ENCODE results near the gene SHANK3. TPM values are rescaled to one million over a fixed set of nuclear protein-coding genes. Genes with fewer than 3 reads are reported as not detected.
"Not testable (repeated sequence)": the region's sequence is repeated elsewhere in the genome, so short reads cannot be mapped to it uniquely, and the experiment has no call there.

Gene SHANK3
- total RNA-seq, 1 donor from 2014 or later, result 14.8 TPM

- Mint-ChIP-seq H3K4me3 (no peak overlapping the region), H3K36me3 (peaks cover 1% of the 10 kb centered on the region), H3K9me3 (no peaks in the 10 kb centered on the region), H3K4me1 (no peaks in the 10 kb centered on the region), H3K27me3 (ENCODE audit: low read depth) (peaks cover 38% of the 10 kb centered on the region), H3K27ac (no peak overlapping the region)
- no peak for DNase-seq (ENCODE audit: low spot score in 2 of 2, unreplicated experiment in 2 of 2)
- TF ChIP-seq, protein P1, sequence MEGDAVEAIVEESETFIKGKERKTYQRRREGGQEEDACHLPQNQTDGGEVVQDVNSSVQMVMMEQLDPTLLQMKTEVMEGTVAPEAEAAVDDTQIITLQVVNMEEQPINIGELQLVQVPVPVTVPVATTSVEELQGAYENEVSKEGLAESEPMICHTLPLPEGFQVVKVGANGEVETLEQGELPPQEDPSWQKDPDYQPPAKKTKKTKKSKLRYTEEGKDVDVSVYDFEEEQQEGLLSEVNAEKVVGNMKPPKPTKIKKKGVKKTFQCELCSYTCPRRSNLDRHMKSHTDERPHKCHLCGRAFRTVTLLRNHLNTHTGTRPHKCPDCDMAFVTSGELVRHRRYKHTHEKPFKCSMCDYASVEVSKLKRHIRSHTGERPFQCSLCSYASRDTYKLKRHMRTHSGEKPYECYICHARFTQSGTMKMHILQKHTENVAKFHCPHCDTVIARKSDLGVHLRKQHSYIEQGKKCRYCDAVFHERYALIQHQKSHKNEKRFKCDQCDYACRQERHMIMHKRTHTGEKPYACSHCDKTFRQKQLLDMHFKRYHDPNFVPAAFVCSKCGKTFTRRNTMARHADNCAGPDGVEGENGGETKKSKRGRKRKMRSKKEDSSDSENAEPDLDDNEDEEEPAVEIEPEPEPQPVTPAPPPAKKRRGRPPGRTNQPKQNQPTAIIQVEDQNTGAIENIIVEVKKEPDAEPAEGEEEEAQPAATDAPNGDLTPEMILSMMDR (IDR thresholded peaks at IDR 0.05; ENCODE audit: unreplicated experiment), result no peak
Measured at GRCh38 chr22:50653256-50653655, 19.4 kb upstream of the SHANK3 start.

DNA sequence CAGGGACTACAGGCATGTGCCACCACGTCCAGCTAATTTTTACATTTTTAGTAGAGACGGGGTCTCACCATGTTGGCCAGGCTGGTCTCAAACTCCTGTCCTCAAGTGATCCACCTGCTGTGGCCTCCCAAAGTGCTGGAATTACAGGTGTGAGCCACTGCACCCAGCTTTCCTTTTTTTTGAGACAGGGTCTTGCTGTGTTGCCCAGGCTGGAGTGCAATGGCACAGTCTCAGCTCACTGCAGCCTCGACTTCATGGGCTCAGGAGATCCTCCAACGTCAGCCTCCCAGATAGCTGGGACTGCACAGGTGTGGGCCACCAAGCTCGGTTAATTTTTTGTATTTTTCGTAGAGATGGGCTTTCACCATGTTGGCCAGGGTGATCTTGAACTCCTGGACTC lies 18.0 kb upstream of the SHANK3 start:
- not testable (repeated sequence) for H3K4me3 Mint-ChIP-seq; DNase-seq (ENCODE audit: low spot score in 2 of 2, unreplicated experiment in 2 of 2); H3K9me3 Mint-ChIP-seq; H3K27ac Mint-ChIP-seq; H3K36me3 Mint-ChIP-seq; H3K4me1 Mint-ChIP-seq
- H3K27me3 Mint-ChIP-seq (ENCODE audit: low read depth), result peaks cover 38% of the 10 kb centered on the region

DNA sequence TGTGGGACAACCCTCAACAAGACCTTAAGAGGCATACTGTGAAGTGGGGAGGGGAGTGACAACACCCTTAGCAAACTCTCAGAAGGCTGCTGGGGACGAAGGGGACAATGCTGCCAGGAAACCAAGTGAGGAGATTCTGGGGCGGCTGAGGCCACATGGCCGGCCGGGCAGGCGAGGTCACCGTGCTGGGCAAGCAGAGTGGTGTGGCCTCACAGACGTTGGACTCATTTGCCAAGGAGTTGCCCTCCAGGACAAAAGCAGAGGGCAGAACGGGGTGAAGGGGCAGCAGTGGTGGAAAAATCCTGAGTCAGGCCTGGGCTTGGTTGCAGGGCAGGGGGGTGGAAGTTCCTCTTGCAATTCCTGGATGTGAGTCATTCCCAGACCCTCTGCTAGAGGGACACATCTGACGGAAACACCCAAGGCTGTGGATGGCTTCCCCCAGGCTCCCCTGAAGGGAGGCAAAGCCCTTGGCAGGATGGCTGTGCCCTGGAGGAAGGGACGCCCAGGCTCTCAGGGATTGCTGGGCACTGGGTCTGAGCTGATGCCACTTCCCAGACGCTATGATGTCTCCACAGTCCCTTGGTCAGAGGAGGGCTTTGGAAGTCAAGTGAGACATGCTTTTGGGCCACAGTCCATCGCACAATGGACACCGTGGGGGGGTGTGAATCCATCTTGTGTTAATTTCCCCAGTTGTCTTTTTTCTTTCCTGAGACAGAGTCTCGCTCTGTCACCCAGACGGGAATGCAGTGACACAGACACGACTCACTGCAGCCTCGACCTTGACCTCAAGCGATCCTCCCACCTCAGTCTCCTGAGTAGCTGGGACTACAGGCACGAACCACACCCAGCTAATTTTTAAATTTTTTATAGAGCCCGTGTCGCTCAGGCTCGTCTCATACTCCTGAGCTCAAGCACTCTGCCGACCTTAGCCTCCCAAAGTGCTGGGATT lies 16.2 kb upstream of the SHANK3 start:
- no peak overlapping the region for H3K27ac Mint-ChIP-seq
- DNase-seq (ENCODE audit: low spot score in 2 of 2, unreplicated experiment in 2 of 2), result no peak
- H3K36me3 Mint-ChIP-seq, result no peaks in the 10 kb centered on the region
- TF ChIP-seq, protein P1 (IDR thresholded peaks at IDR 0.05; ENCODE audit: unreplicated experiment), result no peak
- H3K9me3 Mint-ChIP-seq, result peaks cover 4% of the 10 kb centered on the region
- no peak overlapping the region for H3K4me3 Mint-ChIP-seq
- H3K4me1 Mint-ChIP-seq, result no peaks in the 10 kb centered on the region
- H3K27me3 Mint-ChIP-seq (ENCODE audit: low read depth), result peaks cover 46% of the 10 kb centered on the region

DNA sequence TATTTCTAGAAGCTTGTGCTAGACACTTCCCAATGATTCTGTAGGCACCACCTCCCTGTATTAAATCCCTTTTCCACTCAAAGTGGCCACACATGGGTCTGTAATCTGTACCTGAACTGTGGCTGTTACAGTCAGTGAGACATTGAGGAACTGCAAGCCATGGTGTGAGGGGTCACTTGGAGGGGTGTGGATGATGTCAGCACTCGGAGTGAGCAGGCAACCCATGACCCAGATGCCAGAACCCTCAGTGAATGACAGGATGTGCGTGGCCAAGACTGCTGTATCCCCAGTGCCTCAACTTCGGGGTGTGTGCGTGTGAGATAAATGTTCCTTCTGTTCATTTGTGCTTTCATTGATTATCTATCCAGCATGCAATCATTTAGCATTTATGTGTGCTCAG lies 14.7 kb upstream of the SHANK3 start:
- DNase-seq (ENCODE audit: low spot score in 2 of 2, unreplicated experiment in 2 of 2), result no peak
- H3K4me3 Mint-ChIP-seq, result no peak overlapping the region
- H3K9me3 Mint-ChIP-seq, result peaks cover 4% of the 10 kb centered on the region
- no peaks in the 10 kb centered on the region for H3K4me1 Mint-ChIP-seq
- peaks cover 43% of the 10 kb centered on the region for H3K27me3 Mint-ChIP-seq (ENCODE audit: low read depth)
- H3K36me3 Mint-ChIP-seq, result no peaks in the 10 kb centered on the region
- TF ChIP-seq, protein P1 (IDR thresholded peaks at IDR 0.05; ENCODE audit: unreplicated experiment), result no peak
- H3K27ac Mint-ChIP-seq, result no peak overlapping the region

GRCh38 chr22:50659711-50660110 lies 12.9 kb upstream of the SHANK3 start:
- not testable (repeated sequence) for H3K27ac Mint-ChIP-seq; H3K36me3 Mint-ChIP-seq; DNase-seq (ENCODE audit: low spot score in 2 of 2, unreplicated experiment in 2 of 2); H3K4me3 Mint-ChIP-seq; H3K4me1 Mint-ChIP-seq; H3K9me3 Mint-ChIP-seq
- H3K27me3 Mint-ChIP-seq (ENCODE audit: low read depth), result peaks cover 32% of the 10 kb centered on the region

- H3K27me3 Mint-ChIP-seq (ENCODE audit: low read depth), result peaks cover 31% of the 10 kb centered on the region
- H3K4me1 Mint-ChIP-seq, result no peaks in the 10 kb centered on the region
- DNase-seq (ENCODE audit: low spot score in 2 of 2, unreplicated experiment in 2 of 2), result no peak
- no peak overlapping the region for H3K4me3 Mint-ChIP-seq
- no peaks in the 10 kb centered on the region for H3K36me3 Mint-ChIP-seq
- peaks cover 4% of the 10 kb centered on the region for H3K9me3 Mint-ChIP-seq
- TF ChIP-seq, protein P1 (IDR thresholded peaks at IDR 0.05; ENCODE audit: unreplicated experiment), result no peak
- H3K27ac Mint-ChIP-seq, result no peak overlapping the region
Measured at GRCh38 chr22:50660306-50660705, 12.3 kb upstream of the SHANK3 start.
